Parathyroid adenoma (tissue), 2 donors: ENCODE data around the gene ABTB2.

Experiments used
- H2AFZ ChIP-seq: fragments of 300-600 bp; sonication (generic); one replicate; pipeline ENCODE4 v1.7.0; 2017; ENCODE audit warnings: antibody characterized with exemption, mild to moderate bottlenecking
- H3K27ac ChIP-seq: fragments of 300-600 bp; sonication (generic); one replicate; pipeline ENCODE4 v1.7.0; 2017
- H3K27me3 ChIP-seq: fragments of 300-600 bp; sonication (generic); one replicate; pipeline ENCODE4 v1.7.0; 2017; ENCODE audit warnings: low read length; ENCODE audit not compliant: control insufficient read depth, insufficient read depth
- H3K36me3 ChIP-seq: fragments of 300-600 bp; sonication (generic); one replicate; pipeline ENCODE4 v1.7.0; 2017; ENCODE audit warnings: low read length; ENCODE audit not compliant: control insufficient read depth, insufficient read depth
- H3K4me1 ChIP-seq: fragments of 300-600 bp; sonication (generic); one replicate; pipeline ENCODE4 v1.7.0; 2017; ENCODE audit warnings: control low read depth
- H3K4me2 ChIP-seq: fragments of 300-600 bp; sonication (generic); one replicate; pipeline ENCODE4 v1.7.0; 2017; ENCODE audit warnings: low read length
- H3K4me3 ChIP-seq: fragments of 300-600 bp; sonication (generic); one replicate; pipeline ENCODE4 v1.7.0; 2017; ENCODE audit warnings: low read depth, low read length
- H3K79me2 ChIP-seq: fragments of 300-600 bp; sonication (generic); one replicate; pipeline ENCODE4 v1.7.0; 2017; ENCODE audit warnings: control low read depth
- H3K9ac ChIP-seq: fragments of 300-600 bp; sonication (generic); one replicate; pipeline ENCODE4 v1.7.0; 2017; ENCODE audit warnings: mild to moderate bottlenecking
- H3K9me3 ChIP-seq: fragments of 300-600 bp; sonication (generic); one replicate; pipeline ENCODE4 v1.7.0; 2017; ENCODE audit warnings: low read length; ENCODE audit not compliant: control insufficient read depth
- CTCF ChIP-seq: fragments of 300-600 bp; sonication (generic); IDR thresholded peaks from one replicate; pipeline ENCODE4 v1.7.0; 2017; ENCODE audit warnings: antibody characterized with exemption, mild to moderate bottlenecking
- donor health status: primary hyperparathyroidism.

ABTB2 gene

DNA sequence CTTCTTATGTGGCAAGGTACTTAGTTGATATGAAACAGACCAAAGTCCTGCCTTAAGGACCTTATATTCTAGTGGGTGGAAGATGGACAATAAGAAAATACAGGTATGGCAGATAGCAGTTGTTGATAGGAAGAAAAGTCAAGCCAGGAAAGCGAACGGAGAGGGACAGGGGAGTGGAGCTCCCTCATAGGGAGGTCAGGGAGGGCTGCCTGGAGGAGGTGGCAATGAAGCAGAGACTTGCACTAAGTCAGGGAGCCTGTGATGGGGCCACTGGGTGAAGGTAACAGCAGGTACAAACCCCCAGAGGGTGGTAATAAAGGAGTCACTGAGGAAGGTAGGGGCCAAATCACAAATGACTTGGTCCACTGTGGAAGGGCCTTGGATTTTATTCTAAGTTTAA lies 65.3 kb downstream of the ABTB2 start:
- H3K27me3 ChIP-seq = no peaks in the 10 kb centered on the region

GRCh38 chr11:34292111-34292510 lies 65.7 kb downstream of the ABTB2 start:
- H3K4me1 ChIP-seq = no peaks in the 10 kb centered on the region
- no peaks in the 10 kb centered on the region for H3K79me2 ChIP-seq
- H3K9ac ChIP-seq = no peak overlapping the region
- H3K36me3 ChIP-seq = no peaks in the 10 kb centered on the region
- H2AFZ ChIP-seq = no peak overlapping the region
- no peak overlapping the region for H3K4me2 ChIP-seq
- no peak overlapping the region for H3K27ac ChIP-seq
- TF ChIP-seq CTCF = no peak
- no peaks in the 10 kb centered on the region for H3K9me3 ChIP-seq
- no peaks in the 10 kb centered on the region for H3K27me3 ChIP-seq
- H3K4me3 ChIP-seq = no peak overlapping the region

More for the DNA sequence above, 65.3 kb downstream of the ABTB2 start:
- H3K4me2 ChIP-seq = no peak overlapping the region
- H3K27ac ChIP-seq = no peak overlapping the region
- H3K79me2 ChIP-seq = no peaks in the 10 kb centered on the region
- TF ChIP-seq CTCF = no peak
- no peak overlapping the region for H2AFZ ChIP-seq
- H3K9ac ChIP-seq = no peak overlapping the region
- no peak overlapping the region for H3K4me3 ChIP-seq
- no peaks in the 10 kb centered on the region for H3K4me1 ChIP-seq
- H3K9me3 ChIP-seq = no peaks in the 10 kb centered on the region
- no peaks in the 10 kb centered on the region for H3K36me3 ChIP-seq

- H3K4me1 ChIP-seq = no peaks in the 10 kb centered on the region
- no peaks in the 10 kb centered on the region for H3K79me2 ChIP-seq
- no peak overlapping the region for H3K4me3 ChIP-seq
- H3K27me3 ChIP-seq = no peaks in the 10 kb centered on the region
- H3K9me3 ChIP-seq = no peaks in the 10 kb centered on the region
- H3K4me2 ChIP-seq = no peak overlapping the region
- H3K9ac ChIP-seq = no peak overlapping the region
- no peak overlapping the region for H2AFZ ChIP-seq
- H3K36me3 ChIP-seq = no peaks in the 10 kb centered on the region
- no peak overlapping the region for H3K27ac ChIP-seq
- no peak for TF ChIP-seq CTCF
Measured at GRCh38 chr11:34290926-34291325, 66.9 kb downstream of the ABTB2 start.

- Histone ChIP-seq H3K4me1 (no peaks in the 10 kb centered on the region), H3K79me2 (no peaks in the 10 kb centered on the region), H3K9ac (no peak overlapping the region), H3K9me3 (no peaks in the 10 kb centered on the region), H3K27me3 (no peaks in the 10 kb centered on the region), H3K27ac (no peak overlapping the region), H3K36me3 (no peaks in the 10 kb centered on the region), H3K4me3 (no peak overlapping the region), H3K4me2 (no peak overlapping the region), H2AFZ (no peak overlapping the region)
- no peak for TF ChIP-seq CTCF
Measured at GRCh38 chr11:34288492-34288891, 69.3 kb downstream of the ABTB2 start.

DNA sequence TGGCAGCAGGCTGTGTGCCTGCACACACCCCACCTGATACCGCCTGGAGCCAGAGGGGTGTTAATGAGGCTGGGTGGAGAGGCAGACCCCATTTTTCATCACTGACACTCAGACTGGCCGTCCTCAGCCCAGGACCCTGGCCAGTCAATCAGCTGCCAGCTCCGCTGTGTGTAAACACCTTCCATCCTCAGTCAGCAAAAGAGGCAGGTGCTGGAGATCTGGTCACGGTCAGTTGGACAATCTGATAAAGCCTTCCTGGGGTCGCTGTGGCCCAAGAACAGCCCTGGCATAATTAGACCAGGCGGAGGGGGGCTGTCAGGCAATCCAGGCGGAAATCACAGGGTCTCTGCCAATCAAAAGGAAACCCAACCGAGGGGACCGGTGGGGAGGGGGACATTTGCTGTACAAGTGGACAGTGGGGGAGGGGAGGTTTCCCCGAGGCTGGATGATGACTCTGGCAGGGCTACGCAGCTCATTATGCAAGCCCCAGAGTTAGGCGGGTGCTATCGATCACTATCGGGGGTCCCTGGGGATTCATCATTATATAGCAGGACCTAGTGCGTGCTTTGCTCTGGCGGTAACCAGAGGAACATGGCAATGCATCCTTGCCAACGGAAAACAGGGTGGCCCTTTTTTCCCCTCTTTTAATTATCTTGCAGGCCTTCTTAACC lies 72.9 kb downstream of the ABTB2 start:
- TF ChIP-seq CTCF = no peak
- no peak overlapping the region for H3K27ac ChIP-seq
- no peaks in the 10 kb centered on the region for H3K4me1 ChIP-seq
- H3K79me2 ChIP-seq = no peaks in the 10 kb centered on the region
- no peak overlapping the region for H3K4me2 ChIP-seq
- H2AFZ ChIP-seq = no peak overlapping the region
- no peak overlapping the region for H3K4me3 ChIP-seq
- no peaks in the 10 kb centered on the region for H3K9me3 ChIP-seq
- H3K27me3 ChIP-seq = no peaks in the 10 kb centered on the region
- H3K36me3 ChIP-seq = no peaks in the 10 kb centered on the region
- no peak overlapping the region for H3K9ac ChIP-seq
